Ovary (tissue), 9 donors: ENCODE data around the gene TMEM219. TPM values are rescaled to one million over a fixed set of nuclear protein-coding genes. Genes with fewer than 3 reads are reported as not detected.

Experiments
- DNase-seq, 5 donors: peaks; one replicate each; pipeline ENCODE4 v3.0.0-alpha.2; 2019 to 2020
- H3K27ac ChIP-seq, 2 donors: fragments of 200-600 bp; one replicate each; pipeline versions ENCODE4 v1.5.1 to v1.8.0; 2019 to 2022
- H3K27me3 ChIP-seq: fragments of 200-600 bp; one replicate; pipeline ENCODE4 v1.8.0; 2022
- H3K36me3 ChIP-seq: fragments of 200-600 bp; sonication (generic); one replicate; pipeline ENCODE4 v1.5.1; 2019
- H3K4me1 ChIP-seq: one replicate; pipeline ENCODE4 v1.8.1; 2013; ENCODE audit warnings: mild to moderate bottlenecking, moderate library complexity; ENCODE audit not compliant: insufficient read depth
- H3K4me3 ChIP-seq: fragments of 200-600 bp; sonication (generic); one replicate; pipeline ENCODE4 v1.5.1; 2017
- H3K9me3 ChIP-seq, 2 donors: fragments of 200-600 bp in 1 of 2; sonication (generic) in 1 of 2; one replicate each; pipeline versions ENCODE4 v1.5.1 to v1.8.1; 2013 to 2019; ENCODE audit warnings: mild to moderate bottlenecking in 1 of 2, moderate library complexity in 1 of 2
- CTCF ChIP-seq, 3 donors: fragments of 450-650 bp in 2 of 3; fragments of 200-600 bp in 1 of 3; IDR thresholded peaks; one replicate each; pipeline versions ENCODE4 v1.5.1 to v1.8.0; 2016 to 2022; ENCODE audit warnings: antibody characterized with exemption in 3 of 3, mild to moderate bottlenecking in 1 of 3
- EP300 ChIP-seq: sonication (generic); formaldehyde crosslinking; IDR thresholded peaks from one replicate; pipeline ENCODE4 v1.6.1; 2017; ENCODE audit warnings: antibody characterized with exemption
- POLR2A ChIP-seq: fragments of 450-650 bp; IDR thresholded peaks from one replicate; pipeline ENCODE4 v1.6.1; 2017; ENCODE audit warnings: antibody characterized with exemption, mild to moderate bottlenecking, moderate library complexity
- WGBS, 3 donors: extraction: QIAGEN DNeasy Blood & Tissue Kit in 1 of 3; methylation state at CpG; one replicate each; pipeline versions ENCODE4 v1.1.5 to v1.1.7; 2013 to 2017; 5-methylcytosine and 5-hydroxymethylcytosine counted together
- intact Hi-C, 4 donors: fragments of 100-400 bp; cut with DNase I; formaldehyde crosslinking; loops; one replicate each; pipeline versions ENCODE4 v1.11.0 to v1.15.1; 2022 to 2023
- polyA plus RNA-seq, 2 donors: library from polyadenylated mRNA; stranded (reverse); fragments of 200-250 nt in 1 of 2; fragments of 350-450 nt in 1 of 2; fragmentation: Illumina TruSeq in 1 of 2; extraction: RNeasy Lipid Tissue Mini Kit (QIAGEN cat#74804) in 1 of 2; gene quantifications; one replicate each; pipeline ENCODE4 v1.2.3, GENCODE V29; 2013 to 2014
- total RNA-seq, 7 donors: library from RNA; depleted of rRNA in 2 of 7; stranded (reverse); fragments of >200 nt in 2 of 7; fragmentation: NEBNext Ultra II Directional in 3 of 7; extraction: Animal tissue kit (Norgen Biotek cat#: 25700) in 3 of 7; gene quantifications; one replicate each; pipeline versions ENCODE4 v1.1.0 to v1.2.4, GENCODE V29; 2016 to 2023
- donor health status: DM: no; HTN: no; CAD: no; lungs with moderate emphysema.
- donor health status: DM: no; HTN: no; CAD: no.
- donor health status: Bipolar disorder and iron deficiency.
- donor health status: DM: yes; HTN: yes; CAD: no.
- donor health status: DM: no; HTN: no; CAD: no.
- donor health status: DM: yes; HTN: yes; CAD: no.

TMEM219 gene
- total and polyA plus RNA-seq, 9 donors, result 81.3 to 143 (median 87.4) TPM

GRCh38 chr16:29999605-30000004 lies 37.7 kb downstream of the TMEM219 start:
- no peaks in the 10 kb centered on the region for H3K9me3 ChIP-seq
- peaks cover 3% of the 10 kb centered on the region for H3K4me1 ChIP-seq
- H3K36me3 ChIP-seq, result no peaks in the 10 kb centered on the region
- DNase-seq, result no peak
- intact Hi-C loops, result loop anchor here in 2 of 4 donors (5.0 to 10.0 kb wide), 4 partner anchors 72 to 195 kb away; partner anchors contain the start of genes KCTD13 (in 2 of the 2), CDIPT (in 1 of the 2) and MAZ (in 1 of the 2)
- no peak overlapping the region for H3K4me3 ChIP-seq
- no peaks in the 10 kb centered on the region for H3K27me3 ChIP-seq
- WGBS, 3 donors, result 87 to 90% (median 89%) methylated on average over 6 of the region's 6 CpGs
- no peak for TF ChIP-seq EP300
- TF ChIP-seq CTCF (IDR thresholded peaks at IDR 0.05), result no peak
- no peak for TF ChIP-seq POLR2A
- no peak overlapping the region for H3K27ac ChIP-seq

GRCh38 chr16:30000735-30001631 lies 39.1 kb downstream of the TMEM219 start:
- H3K9me3 ChIP-seq, result no peaks in the 10 kb centered on the region
- H3K4me3 ChIP-seq, result no peak overlapping the region
- H3K4me1 ChIP-seq, result peaks cover 5% of the 10 kb centered on the region
- intact Hi-C loops, result loop anchor here in 2 of 4 donors (5.0 to 10.0 kb wide), 4 partner anchors 74 to 196 kb away; partner anchors contain the start of genes KCTD13 (in 2 of the 2), CDIPT (in 1 of the 2) and MAZ (in 1 of the 2)
- H3K27ac ChIP-seq, result no peak overlapping the region
- DNase-seq, result no peak
- no peaks in the 10 kb centered on the region for H3K27me3 ChIP-seq
- no peaks in the 10 kb centered on the region for H3K36me3 ChIP-seq
- 77 to 80% (median 77%) methylated on average over 33 of the region's 33 CpGs for WGBS, 3 donors
- TF ChIP-seq CTCF (IDR thresholded peaks at IDR 0.05) (no peak), POLR2A (no peak), EP300 (no peak)

GRCh38 chr16:30002614-30003346 lies 40.9 kb downstream of the TMEM219 start:
- Histone ChIP-seq H3K36me3 (no peaks in the 10 kb centered on the region), H3K9me3 (no peaks in the 10 kb centered on the region), H3K4me3 (no peak overlapping the region), H3K27ac (no peak overlapping the region), H3K27me3 (no peaks in the 10 kb centered on the region), H3K4me1 (peaks cover 2% of the 10 kb centered on the region)
- no peak for TF ChIP-seq CTCF (IDR thresholded peaks at IDR 0.05)
- TF ChIP-seq EP300, result no peak
- no peak for TF ChIP-seq POLR2A
- no peak for DNase-seq
- 74 to 75% (median 74%) methylated on average over 19 of the region's 19 CpGs for WGBS, 3 donors
- intact Hi-C loops, result loop anchor here in 2 of 4 donors (5.0 to 10.0 kb wide), 4 partner anchors 75 to 198 kb away; partner anchors contain the start of genes KCTD13 (in 2 of the 2), CDIPT (in 1 of the 2) and MAZ (in 1 of the 2)

GRCh38 chr16:30003670-30004423 lies 42.0 kb downstream of the TMEM219 start:
- H3K9me3 ChIP-seq, result no peaks in the 10 kb centered on the region
- TF ChIP-seq CTCF (IDR thresholded peaks at IDR 0.05), result no peak
- TF ChIP-seq POLR2A, result no peak
- TF ChIP-seq EP300, result no peak
- H3K36me3 ChIP-seq, result no peaks in the 10 kb centered on the region
- no peak for DNase-seq
- H3K27ac ChIP-seq, result no peak overlapping the region
- intact Hi-C loops, result loop anchor here in 2 of 4 donors (5.0 to 10.0 kb wide), 4 partner anchors 77 to 199 kb away; partner anchors contain the start of genes KCTD13 (in 2 of the 2), CDIPT (in 1 of the 2) and MAZ (in 1 of the 2)
- WGBS, 3 donors, result 79 to 82% (median 82%) methylated on average over 17 of the region's 17 CpGs
- H3K4me3 ChIP-seq, result no peak overlapping the region
- H3K4me1 ChIP-seq, result peaks cover 2% of the 10 kb centered on the region
- no peaks in the 10 kb centered on the region for H3K27me3 ChIP-seq
